Osteoblast (primary cell): ENCODE measurements around the gene PKIB. TPM values are rescaled to one million over a fixed set of nuclear protein-coding genes. Genes with fewer than 3 reads are reported as not detected.

Experiments
- DNase-seq: peaks from one replicate; pipeline ENCODE4 v3.0.0; 2011; ENCODE audit warnings: low spot score, mixed read lengths; ENCODE audit not compliant: insufficient read length; ENCODE audit errors: missing footprints
- H2AFZ ChIP-seq: 2 replicates; pipeline ENCODE4 v1.6.0; 2011; ENCODE audit warnings: mild to moderate bottlenecking, low read length
- H3K27ac ChIP-seq: 2 replicates; pipeline ENCODE4 v1.5.1; 2011; ENCODE audit warnings: mild to moderate bottlenecking, low read depth, low read length, moderate library complexity
- H3K27me3 ChIP-seq: 2 replicates; pipeline ENCODE4 v1.6.0; 2012; ENCODE audit warnings: mild to moderate bottlenecking, control low read depth, inconsistent platforms, low read length, moderate library complexity; ENCODE audit not compliant: insufficient read depth
- H3K36me3 ChIP-seq: 2 replicates; pipeline ENCODE4 v1.5.1; 2011; ENCODE audit warnings: mild to moderate bottlenecking, low read length, control low read depth, moderate library complexity; ENCODE audit not compliant: insufficient read depth
- H3K4me1 ChIP-seq: 2 replicates; pipeline ENCODE4 v1.5.1; 2011; ENCODE audit warnings: mild to moderate bottlenecking, low read length, control low read depth, moderate library complexity; ENCODE audit not compliant: insufficient read depth
- H3K4me2 ChIP-seq: 2 replicates; pipeline ENCODE4 v1.6.0; 2011; ENCODE audit warnings: mild to moderate bottlenecking, low read length; ENCODE audit not compliant: insufficient read depth
- H3K4me3 ChIP-seq: fragments of 200-600 bp; sonication (generic); 3 replicates; pipeline ENCODE4 v1.5.1; 2012; ENCODE audit warnings: mild to moderate bottlenecking, low read length, inconsistent platforms; ENCODE audit not compliant: insufficient read depth
- H3K79me2 ChIP-seq: 2 replicates; pipeline ENCODE4 v1.6.0; 2012; ENCODE audit warnings: mild to moderate bottlenecking, low read length, control low read depth, inconsistent platforms; ENCODE audit not compliant: insufficient read depth
- H3K9me3 ChIP-seq: 2 replicates; pipeline ENCODE4 v1.5.1; 2011; ENCODE audit warnings: low read depth, low read length, control low read depth
- H4K20me1 ChIP-seq: 2 replicates; pipeline ENCODE4 v1.6.0; 2012; ENCODE audit warnings: mild to moderate bottlenecking, low read length, control low read depth; ENCODE audit not compliant: insufficient read depth
- total RNA-seq: library from RNA; depleted of rRNA; stranded (reverse); fragments of >200 nt; gene quantifications from 2 replicates; pipeline ENCODE4 v1.2.3, GENCODE V29; 2012
- TF ChIP-seq, protein P1 (sequence below): IDR thresholded peaks from 2 replicates; pipeline ENCODE4 v1.5.1; 2011; ENCODE audit warnings: mild to moderate bottlenecking, low read depth, low read length, moderate library complexity; ENCODE audit errors: extremely low read depth

The PKIB gene
- total RNA-seq, 1 donor = 0.72 TPM

DNA sequence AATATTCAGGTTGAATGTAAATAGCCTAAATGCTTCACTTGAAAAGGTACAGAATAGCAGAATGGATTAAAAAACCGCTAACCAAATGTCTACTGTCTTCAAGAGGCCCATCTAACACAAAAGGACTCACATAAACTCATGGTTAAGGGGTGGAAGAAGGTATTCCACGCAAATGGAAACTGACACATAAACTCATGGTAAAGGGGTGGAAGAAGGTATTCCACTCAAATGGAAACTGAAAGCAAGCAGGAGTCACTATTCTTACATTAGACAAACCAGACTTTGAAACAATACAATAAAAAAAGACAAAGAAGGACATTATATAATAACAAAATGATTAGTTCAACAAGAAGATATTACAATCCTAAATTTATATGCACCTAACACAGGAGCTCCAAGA is 38.3 kb upstream of the PKIB start:
- no peaks in the 10 kb centered on the region for H4K20me1 ChIP-seq

DNA sequence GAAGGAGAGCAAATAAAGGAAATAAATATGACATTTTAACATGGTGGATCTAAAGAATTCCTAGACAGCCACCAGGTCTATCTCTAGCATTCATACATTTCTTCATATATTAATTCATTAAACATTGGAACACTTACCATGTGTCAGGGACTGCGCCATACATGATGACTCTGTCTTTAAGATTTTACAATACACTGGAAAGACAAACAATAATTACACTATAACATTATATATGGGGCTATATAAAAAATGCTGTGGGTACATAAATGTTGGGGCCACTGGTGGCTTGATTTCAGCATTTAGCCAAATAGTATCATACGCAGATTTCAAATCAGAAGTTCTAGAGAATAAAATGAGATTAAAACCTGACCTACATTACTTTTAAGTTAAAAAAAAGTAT is 33.3 kb upstream of the PKIB start:
- Histone ChIP-seq H3K36me3 (no peaks in the 10 kb centered on the region), H3K27ac (no peak overlapping the region), H3K4me2 (no peak overlapping the region), H4K20me1 (no peaks in the 10 kb centered on the region), H3K27me3 (no peaks in the 10 kb centered on the region), H2AFZ (no peak overlapping the region), H3K79me2 (no peaks in the 10 kb centered on the region), H3K4me1 (no peaks in the 10 kb centered on the region), H3K4me3 (no peak overlapping the region), H3K9me3 (no peaks in the 10 kb centered on the region)
- TF ChIP-seq, protein P1, sequence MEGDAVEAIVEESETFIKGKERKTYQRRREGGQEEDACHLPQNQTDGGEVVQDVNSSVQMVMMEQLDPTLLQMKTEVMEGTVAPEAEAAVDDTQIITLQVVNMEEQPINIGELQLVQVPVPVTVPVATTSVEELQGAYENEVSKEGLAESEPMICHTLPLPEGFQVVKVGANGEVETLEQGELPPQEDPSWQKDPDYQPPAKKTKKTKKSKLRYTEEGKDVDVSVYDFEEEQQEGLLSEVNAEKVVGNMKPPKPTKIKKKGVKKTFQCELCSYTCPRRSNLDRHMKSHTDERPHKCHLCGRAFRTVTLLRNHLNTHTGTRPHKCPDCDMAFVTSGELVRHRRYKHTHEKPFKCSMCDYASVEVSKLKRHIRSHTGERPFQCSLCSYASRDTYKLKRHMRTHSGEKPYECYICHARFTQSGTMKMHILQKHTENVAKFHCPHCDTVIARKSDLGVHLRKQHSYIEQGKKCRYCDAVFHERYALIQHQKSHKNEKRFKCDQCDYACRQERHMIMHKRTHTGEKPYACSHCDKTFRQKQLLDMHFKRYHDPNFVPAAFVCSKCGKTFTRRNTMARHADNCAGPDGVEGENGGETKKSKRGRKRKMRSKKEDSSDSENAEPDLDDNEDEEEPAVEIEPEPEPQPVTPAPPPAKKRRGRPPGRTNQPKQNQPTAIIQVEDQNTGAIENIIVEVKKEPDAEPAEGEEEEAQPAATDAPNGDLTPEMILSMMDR = no peak
- DNase-seq = no peak

More for the DNA sequence above, 38.3 kb upstream of the PKIB start:
- no peak overlapping the region for H3K4me3 ChIP-seq
- no peaks in the 10 kb centered on the region for H3K79me2 ChIP-seq
- H3K27ac ChIP-seq = no peak overlapping the region
- H3K36me3 ChIP-seq = no peaks in the 10 kb centered on the region
- no peaks in the 10 kb centered on the region for H3K27me3 ChIP-seq
- no peaks in the 10 kb centered on the region for H3K9me3 ChIP-seq
- H2AFZ ChIP-seq = no peak overlapping the region
- no peaks in the 10 kb centered on the region for H3K4me1 ChIP-seq
- no peak for DNase-seq
- TF ChIP-seq, protein P1 = no peak
- H3K4me2 ChIP-seq = no peak overlapping the region

DNA sequence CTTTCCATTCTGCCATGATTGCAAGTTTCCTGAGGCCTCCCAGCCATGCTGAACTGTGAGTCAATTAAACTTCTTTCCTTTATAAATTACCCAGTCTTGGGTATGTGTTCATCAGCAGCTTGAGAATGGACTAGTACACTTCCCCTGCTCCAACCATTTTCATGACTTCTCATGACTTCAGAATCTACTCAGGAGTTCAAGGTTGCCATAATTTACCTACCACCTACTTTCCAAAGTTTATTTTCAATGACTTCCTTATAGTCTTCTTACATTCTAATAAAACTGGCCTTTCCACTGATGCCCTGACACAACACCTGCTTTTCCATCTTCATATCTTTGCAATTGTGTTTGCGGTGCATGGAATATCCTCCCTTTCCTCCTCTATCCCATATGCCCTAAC is 31.2 kb upstream of the PKIB start:
- H3K27me3 ChIP-seq = no peaks in the 10 kb centered on the region

DNA sequence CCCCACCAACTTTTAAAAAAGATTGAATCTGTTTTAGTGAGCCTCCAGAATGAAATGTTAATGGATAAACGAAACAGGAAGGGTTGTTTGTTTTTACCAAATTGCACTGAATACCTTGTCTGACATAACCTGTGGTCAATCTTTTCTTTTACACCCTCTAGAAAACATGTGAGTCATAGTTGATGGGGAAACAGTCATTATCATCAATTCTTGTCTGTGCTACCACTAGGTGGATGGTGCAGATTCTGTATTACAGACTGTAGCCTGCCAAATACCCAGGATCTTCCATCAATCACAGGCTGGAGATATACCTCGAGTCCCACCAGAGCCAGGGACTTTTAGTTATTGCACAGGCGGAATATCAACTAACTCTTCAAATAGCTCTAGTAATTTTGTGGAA is 29.5 kb upstream of the PKIB start:
- Histone ChIP-seq H3K4me3 (no peak overlapping the region), H3K79me2 (no peaks in the 10 kb centered on the region), H3K36me3 (no peaks in the 10 kb centered on the region), H3K4me1 (no peaks in the 10 kb centered on the region), H2AFZ (no peak overlapping the region), H3K27ac (no peak overlapping the region), H3K27me3 (no peaks in the 10 kb centered on the region), H4K20me1 (no peaks in the 10 kb centered on the region), H3K4me2 (no peak overlapping the region), H3K9me3 (no peaks in the 10 kb centered on the region)
- DNase-seq = no peak
- TF ChIP-seq, protein P1 = no peak

More for the DNA sequence above, 31.2 kb upstream of the PKIB start:
- Histone ChIP-seq H3K36me3 (no peaks in the 10 kb centered on the region), H3K27ac (no peak overlapping the region), H3K4me2 (no peak overlapping the region), H3K9me3 (no peaks in the 10 kb centered on the region), H3K79me2 (no peaks in the 10 kb centered on the region), H3K4me1 (no peaks in the 10 kb centered on the region), H2AFZ (no peak overlapping the region), H3K4me3 (no peak overlapping the region), H4K20me1 (no peaks in the 10 kb centered on the region)
- DNase-seq = no peak
- TF ChIP-seq, protein P1 = no peak
